DMS153 (cell line): ENCODE measurements around the gene CNOT6L.

ENCODE experiments used
- DNase-seq: peaks from one replicate; lab custom pipeline; 2025; lab: John Stamatoyannopoulos, UW

Gene CNOT6L

DNA sequence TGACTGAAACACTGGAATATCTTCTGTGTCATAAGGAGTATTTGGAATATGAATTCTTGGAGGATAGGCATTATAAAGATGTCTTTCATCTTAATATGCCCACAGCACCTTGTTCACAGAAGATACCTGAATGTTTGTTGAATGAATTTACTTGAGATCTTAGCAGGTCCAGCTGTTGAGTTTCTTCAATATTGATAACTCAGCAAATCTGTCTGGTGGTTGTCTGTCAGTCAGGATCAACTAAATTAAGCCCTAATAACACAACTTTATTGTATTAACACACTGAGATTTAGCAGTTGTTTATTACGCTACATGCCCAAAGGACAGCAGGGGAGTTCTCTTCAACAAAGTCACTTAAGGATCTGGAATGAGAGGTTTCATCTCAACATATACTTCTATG lies 106.5 kb downstream of the CNOT6L start:
- DNase-seq, result no peak

DNA sequence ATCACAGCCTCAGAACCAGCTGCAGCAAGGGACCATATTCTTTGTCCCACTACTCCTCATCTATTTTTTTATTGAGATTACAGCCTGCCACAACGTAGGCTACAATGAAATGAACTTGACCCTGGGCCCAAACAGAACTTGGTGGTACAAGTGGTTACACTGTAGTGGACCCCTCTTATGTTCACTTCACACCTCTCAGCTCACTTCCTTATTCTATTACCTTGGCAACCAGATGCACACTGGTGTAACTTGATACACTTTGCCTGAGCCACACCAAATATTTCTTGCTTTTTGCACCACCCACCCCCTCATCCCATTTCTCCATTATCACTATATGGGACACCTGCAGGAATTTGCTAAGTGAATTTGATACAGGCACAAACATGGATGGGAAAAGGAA lies 107.7 kb downstream of the CNOT6L start:
- no peak for DNase-seq

DNA sequence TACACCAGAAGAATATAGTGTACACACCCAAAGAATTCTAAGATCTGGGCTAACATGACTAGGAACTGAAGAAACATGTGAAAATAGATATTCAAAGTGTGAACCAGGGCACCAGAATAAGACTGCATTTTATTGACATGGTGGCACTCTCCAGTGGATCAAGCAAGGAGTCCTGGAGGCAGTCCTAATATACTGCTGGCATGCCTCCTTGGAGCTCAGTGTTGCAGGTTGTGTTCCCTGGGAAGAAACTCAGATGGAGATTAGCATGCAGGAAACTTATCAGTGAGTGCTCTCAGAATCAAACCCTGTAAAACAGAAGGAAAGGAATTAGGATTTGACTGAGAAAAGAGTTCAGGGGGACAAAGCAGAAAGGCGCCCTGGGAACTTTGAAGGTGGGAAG lies 108.5 kb downstream of the CNOT6L start:
- DNase-seq, result no peak

DNA sequence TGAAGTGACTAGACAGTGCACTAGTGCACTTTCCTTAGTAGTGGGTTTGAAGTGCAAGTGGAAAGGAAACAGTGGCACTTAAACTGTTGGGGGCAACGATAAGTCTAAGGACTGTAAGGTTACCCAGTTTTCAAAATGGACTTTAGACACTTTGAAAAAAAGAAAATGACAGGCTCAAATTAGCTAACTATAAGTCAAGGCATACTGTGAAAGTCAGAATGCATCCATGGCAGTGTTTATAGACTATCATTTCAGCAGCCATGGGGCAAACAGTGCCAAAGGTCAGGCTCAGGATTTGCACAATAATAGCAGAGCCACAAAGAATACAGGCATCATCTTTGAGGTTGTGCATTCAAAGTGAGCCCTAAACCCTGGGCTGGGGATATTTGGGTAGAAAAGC lies 109.1 kb downstream of the CNOT6L start:
- no peak for DNase-seq

DNA sequence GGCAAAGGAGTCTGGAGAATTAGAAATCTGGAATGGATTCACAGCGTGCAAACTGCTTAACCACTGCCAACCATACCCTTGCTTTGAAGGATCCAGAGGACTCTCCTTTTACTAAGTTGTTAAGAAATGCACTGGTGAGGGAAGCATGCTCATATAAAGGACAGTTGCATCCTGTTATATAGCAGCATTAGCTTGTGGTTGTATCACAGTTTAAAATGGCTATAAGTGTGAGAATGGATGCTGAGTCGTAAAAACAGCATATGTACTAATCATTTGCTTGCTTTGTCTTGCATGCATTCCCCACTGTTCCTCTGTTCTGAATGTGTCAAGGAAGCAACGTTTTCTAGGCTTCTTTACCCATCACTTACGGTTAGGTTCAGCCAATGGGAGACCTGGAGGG lies 112.5 kb downstream of the CNOT6L start:
- no peak for DNase-seq

DNA sequence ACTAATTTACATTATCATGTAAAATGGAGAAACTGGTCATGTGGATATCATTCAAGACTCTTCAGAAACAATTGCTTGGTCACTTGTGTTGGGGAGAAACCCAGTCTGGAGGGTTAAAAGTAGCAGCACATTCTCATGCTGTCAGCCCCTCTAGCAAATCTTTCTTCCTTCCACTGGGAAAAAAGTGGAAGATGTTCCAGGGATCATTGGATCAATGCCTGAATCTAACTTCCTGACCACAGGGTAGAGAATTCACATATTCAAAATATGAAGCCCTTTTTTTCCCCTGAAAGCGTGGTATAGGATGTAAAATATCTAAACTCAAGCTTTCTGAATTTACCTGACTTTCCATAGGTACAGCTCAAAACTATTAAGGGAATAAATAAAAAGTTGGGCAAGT lies 115.5 kb downstream of the CNOT6L start:
- no peak for DNase-seq

DNA sequence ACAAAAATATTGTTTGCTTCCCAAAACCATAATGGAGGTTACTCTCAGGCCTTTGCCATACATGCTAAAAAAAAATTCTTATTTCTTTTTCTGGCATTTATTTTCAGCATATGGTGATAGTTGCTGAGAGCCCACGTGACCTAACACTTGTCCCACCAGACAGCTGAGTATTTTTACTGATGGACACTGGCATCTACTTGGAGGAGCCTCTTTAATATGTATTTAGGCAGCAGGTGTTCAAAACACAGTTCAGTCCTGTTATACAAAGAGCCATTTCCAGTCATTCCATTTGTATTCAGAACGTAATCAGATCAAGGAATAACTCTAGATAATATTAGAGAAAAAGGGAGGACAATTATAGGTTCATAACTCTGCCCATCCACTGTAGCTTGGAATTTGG lies 118.0 kb downstream of the CNOT6L start:
- DNase-seq, result no peak

DNA sequence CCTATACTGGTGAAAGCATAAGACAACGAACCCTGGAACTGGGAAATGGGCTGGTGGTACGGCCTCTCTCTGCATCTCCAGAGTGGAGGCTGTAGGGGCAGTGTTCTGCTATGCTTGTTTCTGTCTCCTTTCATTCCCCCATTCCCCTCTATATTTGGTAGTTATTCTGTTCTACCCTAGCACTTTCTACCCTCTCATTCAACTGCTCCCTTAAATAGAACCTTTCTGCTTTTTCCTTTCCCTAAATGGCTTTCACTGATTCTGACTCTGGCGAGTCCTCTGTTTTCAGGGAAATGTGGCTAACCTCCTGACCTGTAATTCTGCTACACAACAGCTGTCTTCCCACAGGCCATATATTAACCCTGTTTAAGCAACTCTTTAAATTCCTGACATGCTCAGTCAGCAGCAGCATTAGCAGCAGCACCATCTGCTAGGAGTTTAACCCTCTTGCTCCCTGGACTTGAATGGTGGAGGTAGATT lies 119.4 kb downstream of the CNOT6L start:
- no peak for DNase-seq

DNA sequence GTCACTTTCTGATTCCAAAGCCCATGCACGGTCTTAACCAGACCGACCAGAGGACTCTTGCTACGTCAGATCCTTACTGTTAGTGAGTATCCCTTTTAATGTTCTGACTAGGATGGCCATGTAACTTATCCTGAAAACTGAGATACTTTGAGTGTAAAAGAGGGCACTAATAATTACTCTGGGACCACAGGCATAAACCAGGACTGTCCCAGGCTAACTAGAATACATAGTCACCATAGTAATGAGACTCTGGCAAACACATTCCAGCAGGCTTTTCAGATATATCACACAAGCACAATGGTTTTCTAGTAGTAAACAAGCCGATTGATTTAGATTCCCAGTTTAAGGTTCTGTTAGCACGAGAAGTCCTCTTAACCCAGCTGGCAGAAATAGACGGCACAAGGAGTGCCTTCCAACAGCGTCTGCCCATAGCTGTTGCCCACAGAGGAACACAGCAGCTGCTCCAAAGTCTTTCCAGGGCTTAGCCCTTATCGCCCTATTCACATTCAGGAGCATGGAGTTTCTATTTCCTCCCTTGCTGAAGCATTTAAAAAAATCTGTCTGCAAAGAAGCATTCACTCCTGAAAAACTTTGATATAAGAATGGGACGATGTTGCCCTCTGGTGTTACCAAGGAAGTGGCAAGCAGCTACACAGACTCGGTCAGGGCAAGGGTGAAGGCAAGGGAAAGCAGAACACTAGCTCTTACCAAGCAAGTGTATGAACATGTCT lies 121.1 kb downstream of the CNOT6L start:
- peak; percentile 49 for DNase-seq

DNA sequence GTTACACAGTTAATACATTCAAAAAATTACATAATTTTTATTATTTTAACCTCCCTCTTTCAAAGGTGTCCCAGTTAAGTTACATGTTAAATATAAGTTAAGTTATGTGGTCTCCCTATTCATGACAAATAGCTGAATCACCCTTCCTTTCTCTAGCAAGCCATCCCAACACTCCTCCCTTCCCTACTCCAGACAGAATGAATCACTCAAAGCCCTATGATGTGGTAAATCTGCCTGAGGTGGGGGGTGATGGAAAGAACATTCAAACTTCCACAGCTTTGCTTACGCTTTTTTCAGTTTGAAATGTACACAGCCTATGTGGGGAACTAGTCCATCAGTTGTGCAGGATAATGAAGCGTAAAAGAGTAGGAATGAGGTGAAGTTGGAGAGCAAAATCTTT lies 123.4 kb downstream of the CNOT6L start:
- no peak for DNase-seq

DNA sequence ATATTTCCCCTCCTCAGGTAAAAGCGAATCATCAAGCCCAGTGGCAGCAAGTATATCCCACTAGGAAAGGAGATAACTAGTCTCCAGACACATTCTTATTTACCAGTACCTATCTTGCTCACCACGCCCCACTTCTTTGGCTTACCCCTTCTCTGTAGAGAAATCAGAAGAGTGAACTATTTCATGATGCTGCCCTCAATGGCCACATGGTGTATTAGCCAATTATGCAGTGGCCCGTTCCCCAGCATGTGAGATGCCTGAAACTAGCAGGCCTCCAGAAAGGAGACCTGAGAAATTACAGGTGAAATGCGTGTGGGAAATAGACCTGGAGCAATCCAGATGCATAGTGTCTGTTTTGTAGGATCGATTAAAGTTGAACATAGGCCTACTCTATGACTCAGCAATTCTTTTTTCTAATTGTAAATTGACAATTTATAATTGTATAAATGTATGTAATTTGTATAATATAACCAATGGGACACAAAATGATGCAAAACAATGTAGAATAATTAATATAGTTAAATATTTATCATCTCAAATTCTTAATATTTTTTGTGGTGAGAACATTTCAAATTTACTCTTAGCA lies 126.2 kb downstream of the CNOT6L start:
- DNase-seq, result no peak

DNA sequence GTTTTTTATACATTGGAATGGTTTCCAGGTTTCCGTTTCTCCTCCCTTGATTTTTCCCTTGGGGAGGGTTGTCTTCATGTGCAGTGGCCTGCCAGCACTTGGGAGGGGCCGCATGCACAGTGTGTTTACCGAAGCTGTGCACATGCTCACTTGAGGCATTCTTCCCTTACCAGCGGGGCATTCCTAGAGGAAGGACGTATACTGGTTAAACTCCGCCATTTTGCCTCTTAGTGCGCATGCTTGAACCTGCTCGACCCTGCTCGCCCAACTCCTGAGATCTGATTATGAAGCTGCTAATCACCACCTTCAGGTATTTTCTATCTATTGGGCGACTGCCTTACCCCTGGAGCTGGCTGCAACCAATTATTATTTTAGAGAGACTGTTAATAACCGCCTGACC lies 137.4 kb downstream of the CNOT6L start:
- no peak for DNase-seq

DNA sequence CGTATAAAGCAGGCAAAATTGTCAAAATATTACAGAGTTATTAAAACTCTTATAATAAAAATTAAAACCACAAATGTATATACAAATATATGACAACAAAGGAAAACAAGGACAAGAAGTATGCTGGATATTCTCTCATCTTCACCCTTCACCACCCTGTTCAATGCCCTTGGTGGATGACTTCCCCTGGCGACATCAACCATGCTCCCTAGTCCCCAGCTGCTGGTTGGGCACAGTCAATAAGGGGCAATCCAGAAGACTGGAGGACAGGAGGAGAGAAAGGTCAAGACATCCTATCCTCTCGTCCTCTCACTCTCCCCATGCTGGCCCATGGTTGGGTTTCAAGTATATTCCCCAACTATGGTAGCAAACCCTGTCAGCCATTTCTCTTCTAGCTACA lies 142.3 kb downstream of the CNOT6L start:
- no peak for DNase-seq

DNA sequence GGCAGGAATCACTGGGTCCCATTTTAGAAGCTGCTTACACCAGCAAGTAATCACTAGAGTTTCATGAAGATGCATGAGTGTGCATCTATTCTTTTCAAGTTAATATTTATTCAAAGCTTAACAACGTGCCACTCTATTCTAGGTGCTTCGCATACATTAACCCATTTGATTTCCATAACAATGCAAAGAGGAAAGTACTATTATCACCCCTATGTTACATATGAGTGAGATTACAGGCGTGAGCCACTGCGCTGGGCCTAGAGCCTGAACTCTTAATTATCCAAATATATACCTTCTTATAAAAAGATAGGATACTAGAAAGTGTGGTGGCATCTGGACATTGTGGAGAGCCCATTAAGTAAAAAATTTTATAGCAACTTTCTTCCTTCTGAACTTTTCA lies 148.1 kb downstream of the CNOT6L start:
- DNase-seq, result no peak

DNA sequence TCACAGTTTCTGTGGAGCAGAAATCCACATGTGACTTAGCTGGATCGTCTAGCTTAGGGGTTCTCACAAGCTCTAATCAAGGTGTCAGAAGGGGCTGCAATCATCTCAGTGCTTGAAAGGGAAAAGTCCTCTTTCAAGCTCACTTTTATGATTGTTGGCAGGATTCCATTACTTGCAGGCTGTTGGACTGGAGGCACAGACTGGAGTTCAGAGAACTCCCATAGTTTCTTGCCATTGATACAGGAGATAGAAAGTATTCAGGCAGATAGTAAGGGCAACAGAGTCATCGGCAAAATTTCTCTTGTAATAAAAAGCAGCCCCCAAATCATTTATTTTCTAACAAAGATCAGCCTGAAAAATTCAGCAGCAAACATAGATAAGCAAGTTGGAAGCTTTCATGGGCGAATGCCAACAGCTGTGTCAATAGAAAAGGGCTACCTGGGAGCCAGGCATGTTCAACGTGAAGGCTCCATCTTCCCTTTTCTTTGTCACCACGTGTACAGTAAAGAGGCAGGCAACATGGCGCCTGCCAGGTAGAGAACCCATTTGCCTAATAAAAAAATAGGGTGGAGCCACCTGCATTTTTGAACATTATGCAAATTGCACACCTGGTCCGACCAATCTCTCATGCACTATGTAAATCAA lies 149.1 kb downstream of the CNOT6L start:
- DNase-seq, result peak; percentile 68

DNA sequence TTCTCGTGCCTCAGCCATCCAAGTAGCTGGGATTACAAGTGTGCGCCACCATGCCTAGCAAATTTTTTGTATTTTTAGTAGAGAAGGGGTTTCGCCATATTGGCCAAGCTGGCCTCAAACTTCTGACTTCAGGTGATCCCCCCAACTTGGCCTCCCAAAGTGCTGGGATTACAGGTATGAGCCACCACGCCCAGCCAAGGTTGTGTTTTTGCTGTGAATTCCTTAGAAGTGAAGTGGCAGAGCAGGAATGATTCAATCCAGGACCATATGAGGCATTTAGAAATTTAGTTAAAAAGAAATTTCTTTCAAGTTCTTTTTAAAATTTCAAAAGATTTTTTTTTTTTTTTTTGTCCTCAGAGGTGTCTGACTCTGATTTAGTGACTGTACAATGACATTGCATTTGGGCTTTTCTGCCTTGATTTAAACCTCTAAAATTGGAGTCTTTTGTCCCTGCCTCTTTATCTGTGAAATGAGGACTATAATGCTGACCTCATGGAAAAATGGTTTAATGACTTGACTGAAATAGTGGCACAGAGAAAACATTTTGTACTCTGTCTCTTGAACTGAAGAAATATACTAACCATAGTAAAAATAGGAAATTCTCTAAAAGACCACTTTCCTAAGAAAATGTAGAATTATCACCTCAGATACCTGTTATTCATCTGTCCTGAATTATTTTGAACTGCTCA lies 153.6 kb downstream of the CNOT6L start:
- no peak for DNase-seq
